KOPT-K1 (cell line): ENCODE data around the gene NT5C3B.
"Not testable (repeated sequence)": the region's sequence is repeated elsewhere in the genome, so short reads cannot be mapped to it uniquely, and the experiment has no call there.

Experiments used
- H3K27ac ChIP-seq: fragments of 200-600 bp; sonication (generic); 2 replicates; pipeline ENCODE4 v1.5.1; 2016; ENCODE audit warnings: antibody characterized with exemption, mild to moderate bottlenecking, low read depth, low read length; ENCODE audit not compliant: poor library complexity, severe bottlenecking
- H3K36me3 ChIP-seq: fragments of 200-600 bp; sonication (generic); 2 replicates; pipeline ENCODE4 v1.5.1; 2017; ENCODE audit warnings: antibody characterized with exemption, mild to moderate bottlenecking, low read length, moderate library complexity; ENCODE audit not compliant: insufficient read depth
- H3K9me3 ChIP-seq: fragments of 200-600 bp; sonication (generic); 2 replicates; pipeline ENCODE4 v1.5.1; 2017; ENCODE audit warnings: antibody characterized with exemption, low read length, mild to moderate bottlenecking; ENCODE audit not compliant: insufficient read depth, poor library complexity, severe bottlenecking

Gene NT5C3B

GRCh38 chr17:41835800-41836549 is at the start of gene NT5C3B:
NT5C3B (minus strand) TSS chr17:41836232; CDS start chr17:41836193, 39 bp downstream.
- Histone ChIP-seq H3K27ac (peak within 1 kb of the TSS; percentile 53), H3K9me3 (no peaks in the 10 kb centered on the region), H3K36me3 (peaks cover 30% of the 10 kb centered on the region)

DNA sequence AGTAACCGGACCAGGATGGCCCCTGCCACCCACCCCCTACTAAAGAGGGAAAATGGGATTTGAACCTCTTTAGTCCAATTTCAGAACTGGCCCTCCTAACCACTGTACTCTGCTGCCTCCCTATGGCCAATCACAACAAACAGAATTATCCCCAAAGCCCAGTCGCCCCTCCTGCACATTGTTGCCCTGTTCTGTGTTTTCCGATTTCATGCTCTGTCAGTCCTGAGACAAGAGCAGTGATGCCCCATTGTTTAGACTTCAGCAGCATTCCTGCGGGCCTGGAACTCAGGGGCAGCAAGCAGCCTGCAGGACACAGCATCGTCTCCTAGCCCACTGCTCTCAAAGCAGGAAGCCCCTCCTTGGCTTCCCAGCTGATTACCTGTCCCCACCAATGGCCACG is 49.7 kb upstream of the NT5C3B start:
- Histone ChIP-seq H3K27ac (no peak overlapping the region), H3K9me3 (no peaks in the 10 kb centered on the region), H3K36me3 (peaks cover 97% of the 10 kb centered on the region)

- H3K36me3 ChIP-seq = peaks cover 100% of the 10 kb centered on the region
- no peaks in the 10 kb centered on the region for H3K9me3 ChIP-seq
Observed at GRCh38 chr17:41882756-41883155, 46.7 kb upstream of the NT5C3B start.

GRCh38 chr17:41880130-41880529 is 44.1 kb upstream of the NT5C3B start:
- Histone ChIP-seq H3K27ac (no peak overlapping the region), H3K36me3 (peaks cover 87% of the 10 kb centered on the region)

More at GRCh38 chr17:41882756-41883155, 46.7 kb upstream of the NT5C3B start:
- H3K27ac ChIP-seq = no peak overlapping the region

DNA sequence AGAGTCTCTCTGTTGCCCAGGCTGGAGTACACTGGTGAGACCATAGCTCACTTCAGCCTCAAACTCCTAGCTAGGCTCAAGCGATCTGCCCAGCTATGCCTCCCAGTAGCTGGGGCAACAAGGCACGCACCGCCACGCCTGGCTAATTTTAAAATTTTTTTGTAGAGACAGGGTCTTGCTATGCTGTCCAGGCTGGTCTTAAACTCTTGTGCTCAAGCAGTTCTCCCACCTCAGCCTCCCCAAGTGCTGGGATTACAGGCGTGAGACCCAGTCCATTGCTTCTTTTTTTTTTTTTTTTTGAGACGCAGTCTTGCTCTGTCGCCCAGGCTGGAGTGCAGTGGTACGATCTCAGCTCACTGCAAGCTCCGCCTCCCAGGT is 38.2 kb upstream of the NT5C3B start:
- H3K27ac ChIP-seq, H3K9me3 ChIP-seq: not testable (repeated sequence)
- peaks cover 87% of the 10 kb centered on the region for H3K36me3 ChIP-seq

More at GRCh38 chr17:41880130-41880529, 44.1 kb upstream of the NT5C3B start:
- no peaks in the 10 kb centered on the region for H3K9me3 ChIP-seq

DNA sequence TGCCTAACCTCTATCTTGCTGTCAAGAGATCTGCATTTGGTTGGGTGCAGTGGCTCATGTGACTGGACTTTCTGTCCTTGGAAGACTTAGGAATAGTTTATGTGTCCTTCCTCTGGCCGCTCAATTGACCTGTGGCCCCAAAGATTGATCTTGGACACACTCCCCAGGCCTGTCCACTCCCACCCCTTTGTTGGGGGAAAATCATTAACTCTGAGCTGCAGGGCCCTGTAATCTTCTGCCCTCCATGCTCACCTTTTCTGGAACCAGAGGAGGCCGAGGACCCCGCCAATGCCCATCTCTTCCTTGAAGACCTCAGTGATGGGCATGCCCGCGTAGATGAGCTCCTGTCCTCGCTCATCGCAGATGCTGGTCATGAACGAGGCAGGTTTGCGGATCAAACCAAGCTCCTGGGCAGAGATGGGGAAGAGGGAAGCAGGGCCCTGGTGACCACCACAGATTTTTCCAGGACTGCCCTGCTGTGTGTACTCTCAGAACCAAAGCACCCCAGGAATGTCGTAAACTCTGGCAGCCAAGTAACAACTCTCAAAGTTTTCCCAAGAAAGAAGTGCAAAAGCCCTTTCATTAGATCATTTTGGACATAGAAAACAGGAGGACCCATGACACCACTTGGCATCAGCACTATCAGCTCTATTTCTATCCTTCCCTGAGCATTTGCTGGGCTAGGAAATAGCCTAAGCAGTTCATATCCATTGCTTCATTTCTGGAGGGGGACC is 37.7 kb upstream of the NT5C3B start:
- Histone ChIP-seq H3K27ac (no peak overlapping the region), H3K9me3 (no peaks in the 10 kb centered on the region), H3K36me3 (peaks cover 87% of the 10 kb centered on the region)

DNA sequence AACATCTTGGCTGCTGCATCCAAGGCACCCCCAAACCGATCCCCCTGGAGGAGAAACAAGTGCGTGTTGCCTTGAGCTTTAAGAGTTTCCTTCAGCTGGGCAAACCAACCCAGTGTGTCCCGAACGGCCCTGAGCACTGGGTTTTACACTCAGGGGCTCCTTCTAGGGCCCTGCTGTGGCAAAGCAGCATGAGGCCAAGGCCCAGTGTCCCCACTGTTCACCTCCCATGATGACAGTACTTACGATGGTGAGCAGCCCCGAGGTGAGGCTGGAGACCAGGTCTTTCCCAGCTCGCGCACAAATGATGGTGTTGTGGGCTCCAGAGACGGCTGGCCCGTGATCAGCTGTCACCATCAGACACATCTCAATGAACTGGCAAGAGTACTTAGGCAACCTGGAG is 35.8 kb upstream of the NT5C3B start:
- Histone ChIP-seq H3K9me3 (no peaks in the 10 kb centered on the region), H3K36me3 (peaks cover 85% of the 10 kb centered on the region), H3K27ac (no peak overlapping the region)

DNA sequence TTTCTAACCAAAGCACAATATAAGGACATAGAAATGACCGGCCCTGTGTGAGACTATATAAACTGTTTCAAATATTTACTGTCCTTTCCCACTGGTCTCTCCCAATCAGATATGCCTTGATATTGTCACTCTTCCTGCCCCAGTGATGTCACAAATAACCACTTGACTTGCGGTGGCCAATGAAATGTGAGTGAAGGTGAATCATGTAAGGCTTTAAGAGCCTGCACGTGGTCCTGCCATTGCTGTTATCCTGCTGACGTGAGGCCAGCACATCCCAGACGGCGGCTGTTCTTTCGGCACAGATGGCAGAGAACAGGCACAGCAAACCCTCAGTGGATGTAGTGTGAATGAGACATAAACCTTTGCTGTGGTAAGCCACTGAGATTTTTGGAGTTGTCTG is 34.6 kb upstream of the NT5C3B start:
- Histone ChIP-seq H3K9me3 (no peaks in the 10 kb centered on the region), H3K27ac (no peak overlapping the region), H3K36me3 (peaks cover 87% of the 10 kb centered on the region)

DNA sequence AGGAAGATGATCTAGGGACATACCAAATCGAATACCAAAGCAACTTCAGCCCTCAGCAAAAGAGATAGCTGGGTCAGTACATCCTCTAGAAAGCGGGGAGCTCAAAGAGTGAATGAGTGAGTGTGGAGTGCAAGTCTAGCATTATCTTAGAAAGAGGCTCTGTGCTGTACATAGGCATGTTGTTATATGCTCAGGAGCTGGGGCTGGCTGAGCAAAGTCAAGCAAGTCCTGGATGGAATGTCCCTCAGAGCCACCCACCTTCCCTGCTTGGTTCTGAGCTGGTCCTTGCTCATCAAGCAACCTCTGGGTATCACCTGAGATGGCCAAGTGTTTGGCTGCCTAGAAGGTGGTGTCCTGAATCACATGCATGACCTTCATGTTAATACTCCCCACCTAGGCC is 34.1 kb upstream of the NT5C3B start:
- Histone ChIP-seq H3K27ac (no peak overlapping the region), H3K36me3 (peaks cover 85% of the 10 kb centered on the region), H3K9me3 (no peaks in the 10 kb centered on the region)

GRCh38 chr17:41869426-41869825 is 33.4 kb upstream of the NT5C3B start:
- Histone ChIP-seq H3K9me3 (no peaks in the 10 kb centered on the region), H3K27ac (no peak overlapping the region), H3K36me3 (peaks cover 79% of the 10 kb centered on the region)

DNA sequence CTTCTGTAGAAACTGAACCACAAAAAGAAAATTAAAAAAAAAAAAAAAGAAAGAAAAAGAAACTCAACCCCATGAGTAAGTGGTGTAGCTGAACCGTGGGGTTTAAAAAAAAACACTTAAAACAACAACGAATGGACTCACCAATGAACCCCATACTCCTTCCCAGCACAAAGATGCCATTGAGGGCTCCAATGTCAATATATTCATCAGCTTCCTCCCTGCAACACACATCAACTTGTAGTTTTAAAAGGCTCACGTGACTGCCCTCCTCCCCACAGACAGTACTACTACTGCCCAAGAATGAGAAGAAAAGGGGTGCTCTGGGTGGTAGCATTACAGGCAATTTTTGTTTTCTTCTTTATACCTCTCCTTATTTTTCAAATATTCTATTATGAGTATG is 32.5 kb upstream of the NT5C3B start:
- Histone ChIP-seq H3K36me3 (peaks cover 70% of the 10 kb centered on the region), H3K9me3 (no peaks in the 10 kb centered on the region)

DNA sequence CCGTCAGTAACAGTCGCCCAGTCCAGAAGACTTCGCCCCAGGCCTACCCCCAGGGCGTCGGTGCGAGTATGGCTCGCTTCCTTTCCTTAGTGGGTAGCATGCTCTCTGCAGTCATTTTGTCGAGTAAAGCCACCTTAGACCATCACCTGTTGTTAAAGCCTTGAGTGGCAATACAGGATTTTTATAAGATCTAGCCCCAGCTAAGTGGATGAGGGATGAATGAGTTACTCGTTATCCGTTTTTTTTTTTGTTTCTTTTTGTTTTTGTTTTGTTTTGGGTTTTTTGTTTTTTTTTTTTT is 29.5 kb upstream of the NT5C3B start:
- no peaks in the 10 kb centered on the region for H3K9me3 ChIP-seq
- H3K27ac ChIP-seq = peak overlapping the region; percentile 73
- H3K36me3 ChIP-seq = peaks cover 40% of the 10 kb centered on the region

More for the DNA sequence above, 32.5 kb upstream of the NT5C3B start:
- H3K27ac ChIP-seq = no peak overlapping the region

DNA sequence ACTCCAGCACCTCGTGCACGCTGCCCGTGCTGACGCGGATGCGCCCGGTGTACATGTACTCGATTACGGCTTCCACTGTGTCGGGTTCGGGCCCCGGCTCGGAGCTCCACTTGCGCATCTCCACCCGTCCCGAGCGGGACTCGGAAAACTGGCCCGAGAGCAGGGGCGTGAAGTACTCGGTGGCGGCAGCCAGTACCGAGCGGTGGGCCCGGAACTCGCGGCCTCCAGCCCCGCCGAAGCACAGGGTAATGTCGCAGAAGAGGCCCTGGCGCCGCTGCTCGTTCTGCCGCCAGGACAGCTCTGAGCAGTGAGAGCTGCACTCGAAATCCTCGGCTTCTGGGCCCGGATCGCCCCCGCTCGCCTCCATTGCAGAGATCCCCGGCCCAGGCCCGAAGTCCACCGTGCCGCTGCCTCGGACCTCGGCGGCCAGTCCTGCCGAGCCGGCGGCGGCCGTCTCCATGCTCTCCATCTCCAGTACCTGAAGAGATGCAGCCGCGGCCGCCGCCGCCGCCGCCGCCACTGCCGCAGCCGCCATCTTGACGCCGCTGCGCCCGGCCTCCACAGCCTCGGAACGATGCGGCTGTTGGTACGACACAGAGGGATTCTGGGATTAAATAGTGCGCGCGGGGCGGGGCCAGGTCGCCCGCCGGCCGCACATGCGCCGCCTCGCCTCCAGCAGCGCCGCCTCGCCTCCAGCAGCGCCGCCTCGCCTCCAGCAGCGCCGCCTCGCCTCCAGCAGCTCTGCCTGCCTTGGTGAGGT is 29.0 kb upstream of the NT5C3B start, which contains the start of gene KLHL11:
Gene KLHL11, minus strand, starts transcription at position 588 of the 760 bp plus-strand sequence. Its CDS starts 53 bp downstream, at position 535.
- peak within 1 kb of the TSS; percentile 73 for H3K27ac ChIP-seq
- peaks cover 35% of the 10 kb centered on the region for H3K36me3 ChIP-seq
- no peaks in the 10 kb centered on the region for H3K9me3 ChIP-seq

- Histone ChIP-seq H3K27ac (peak overlapping the region; percentile 73), H3K9me3 (no peaks in the 10 kb centered on the region), H3K36me3 (peaks cover 29% of the 10 kb centered on the region)
Observed at GRCh38 chr17:41864498-41864835, 28.4 kb upstream of the NT5C3B start.
